HG03060 (cell line): ENCODE data around the gene LRP1B.
"Not testable (repeated sequence)": the region's sequence is repeated elsewhere in the genome, so short reads cannot be mapped to it uniquely, and the experiment has no call there.

Experiments
- ATAC-seq: cut with Tn5 transposase; IDR thresholded peaks from one replicate; pipeline ENCODE4 v1.9.1; 2021; ENCODE audit warnings: low read depth, moderate number of reproducible peaks; ENCODE audit not compliant: unreplicated experiment

The LRP1B gene

DNA sequence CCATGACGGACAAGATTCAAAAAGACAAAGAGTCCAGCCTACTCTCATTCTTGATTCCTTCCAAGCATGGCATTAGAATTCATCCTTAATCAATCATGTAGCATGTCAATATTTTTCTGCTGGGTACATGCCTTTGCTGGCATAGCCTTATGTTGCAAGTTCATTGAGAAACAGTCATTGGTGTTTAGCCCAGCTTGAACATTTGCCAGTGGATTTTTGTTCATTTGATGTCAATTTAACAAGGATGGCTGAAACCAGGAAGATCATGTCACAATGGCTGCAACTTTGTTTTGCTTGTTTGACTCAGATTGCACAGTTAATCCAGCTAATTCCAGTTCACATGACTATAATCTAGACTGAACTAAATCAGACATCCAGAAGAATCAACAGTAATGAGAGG is 1132.2 kb downstream of the LRP1B start:
- no peak for ATAC-seq

DNA sequence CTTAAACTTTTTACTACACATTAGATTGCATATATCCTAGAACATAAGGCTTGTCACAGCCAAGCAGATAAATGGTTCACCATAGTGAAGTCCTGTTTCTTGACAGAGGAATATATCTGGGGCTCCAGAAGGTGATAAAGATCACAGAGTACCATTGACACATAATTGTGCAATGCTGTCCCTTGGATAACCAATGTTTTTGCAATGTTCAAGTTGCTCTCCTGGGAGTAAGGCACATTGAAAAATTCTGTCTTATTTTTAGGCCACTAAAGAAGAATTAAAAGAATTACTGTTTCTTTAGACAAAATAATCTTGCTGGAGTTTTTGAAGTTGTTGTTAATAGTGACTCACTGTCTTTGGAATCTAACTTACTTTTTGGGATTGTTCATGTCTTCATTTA is 1132.8 kb downstream of the LRP1B start:
- ATAC-seq = no peak

DNA sequence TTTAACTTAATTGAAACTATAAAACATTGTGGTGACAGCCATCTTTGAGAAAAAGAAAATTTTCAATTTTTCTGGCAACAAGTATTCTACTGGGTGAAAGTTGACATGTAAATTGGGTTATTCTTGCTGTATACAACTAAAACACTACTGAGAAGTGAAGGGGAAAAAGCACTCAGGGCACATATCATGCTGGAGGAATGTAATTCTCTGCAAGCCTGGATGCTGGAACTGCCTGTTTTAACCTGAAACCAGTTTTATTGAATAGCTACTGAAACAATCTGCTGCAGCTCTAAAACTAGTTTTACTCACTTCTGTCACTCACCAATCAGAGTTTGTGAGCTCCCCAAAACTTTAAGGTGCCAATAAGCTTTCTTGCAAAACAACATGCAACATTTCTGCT is 1136.0 kb downstream of the LRP1B start:
- ATAC-seq = no peak

DNA sequence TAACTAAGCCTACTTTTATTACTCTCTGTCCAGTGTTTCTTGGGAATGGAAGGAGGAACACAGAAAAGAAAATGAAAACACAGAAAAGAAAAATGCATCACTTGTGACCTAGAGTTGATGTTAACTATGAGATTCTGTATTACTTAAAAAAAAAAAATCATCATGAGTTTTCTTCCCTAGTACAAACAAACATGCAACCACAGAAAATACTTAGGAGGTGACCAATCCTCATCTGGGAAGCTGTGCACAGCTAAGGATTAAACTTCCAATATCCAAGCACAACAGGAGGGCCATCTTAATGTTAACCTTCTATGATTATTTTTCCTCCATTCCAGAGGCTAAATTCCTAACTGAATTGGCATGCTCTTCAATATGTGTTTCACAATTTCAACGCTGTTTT is 1140.4 kb downstream of the LRP1B start:
- no peak for ATAC-seq

DNA sequence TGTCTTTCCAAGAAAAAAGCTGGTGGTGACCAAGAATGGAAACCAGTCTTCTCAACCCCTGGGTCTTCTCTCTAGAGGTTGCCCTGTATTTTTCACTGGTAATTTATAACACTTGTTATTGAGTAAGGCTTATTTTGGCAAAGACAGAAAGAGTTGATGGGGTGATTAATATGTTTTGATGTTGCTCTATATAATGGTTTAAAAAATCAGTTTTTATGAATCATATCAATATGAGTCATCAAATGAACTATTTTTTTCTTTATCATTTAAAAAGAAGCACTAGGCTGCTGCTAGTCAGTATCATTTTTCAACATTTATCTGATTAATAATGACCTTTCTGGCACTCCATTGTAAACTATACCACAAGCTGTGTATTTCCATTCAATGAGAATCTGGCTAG is 1142.2 kb downstream of the LRP1B start:
- ATAC-seq = no peak

DNA sequence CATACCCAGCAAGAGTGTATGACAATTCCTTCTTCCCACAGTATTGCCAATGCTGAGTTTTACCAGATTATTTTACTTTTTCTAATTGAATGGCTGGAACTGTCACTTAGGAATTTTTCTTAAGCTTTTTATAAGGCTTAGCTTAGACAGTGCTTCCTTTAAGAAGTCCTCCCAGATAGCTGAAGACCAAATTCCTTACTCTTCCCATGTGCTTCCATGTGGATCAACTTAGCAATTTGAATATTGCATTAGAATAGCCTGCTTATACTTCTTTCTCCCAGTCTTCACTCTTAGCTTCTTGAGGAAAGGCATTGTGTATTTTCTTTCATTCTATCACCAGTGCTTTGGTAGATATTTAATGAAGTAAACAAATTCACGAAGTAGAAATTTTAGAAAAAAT is 1144.4 kb downstream of the LRP1B start:
- ATAC-seq = no peak

DNA sequence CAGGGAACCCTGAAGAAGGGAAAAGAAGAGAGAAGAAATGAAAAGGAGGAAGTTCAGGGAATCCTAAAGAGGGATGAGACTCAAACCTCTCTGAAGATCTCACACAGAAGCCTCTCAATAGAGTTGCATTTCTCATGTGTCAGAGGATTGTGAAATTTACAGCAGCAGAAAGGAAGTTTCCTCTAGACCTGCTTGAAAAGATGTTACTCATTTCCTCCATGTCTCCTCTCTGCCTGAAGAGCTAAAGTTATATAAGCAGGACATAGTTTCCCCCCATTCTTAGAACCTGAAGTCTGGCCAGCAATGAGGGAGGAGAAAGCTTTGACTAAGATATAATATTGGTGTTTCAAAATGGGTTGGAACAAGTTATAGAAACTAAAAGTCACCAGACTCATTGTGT is 1155.6 kb downstream of the LRP1B start:
- no peak for ATAC-seq

DNA sequence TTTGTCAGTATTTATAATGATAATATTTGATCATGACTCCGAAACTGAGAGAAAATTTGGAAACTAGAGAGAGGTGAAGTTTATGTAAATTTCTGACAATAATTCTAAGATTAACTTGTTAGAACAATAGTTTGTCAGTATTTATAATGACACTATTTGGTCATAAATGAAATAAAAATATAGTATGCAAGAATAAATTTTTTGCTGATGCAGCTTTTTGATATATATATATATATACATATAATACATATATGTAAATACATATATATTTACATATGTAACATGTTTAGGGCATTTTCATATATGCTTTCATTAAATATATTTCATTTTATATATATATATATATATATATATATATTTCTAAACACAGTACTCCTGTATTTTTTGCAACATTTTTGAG is 1158.1 kb downstream of the LRP1B start:
- ATAC-seq = no peak

DNA sequence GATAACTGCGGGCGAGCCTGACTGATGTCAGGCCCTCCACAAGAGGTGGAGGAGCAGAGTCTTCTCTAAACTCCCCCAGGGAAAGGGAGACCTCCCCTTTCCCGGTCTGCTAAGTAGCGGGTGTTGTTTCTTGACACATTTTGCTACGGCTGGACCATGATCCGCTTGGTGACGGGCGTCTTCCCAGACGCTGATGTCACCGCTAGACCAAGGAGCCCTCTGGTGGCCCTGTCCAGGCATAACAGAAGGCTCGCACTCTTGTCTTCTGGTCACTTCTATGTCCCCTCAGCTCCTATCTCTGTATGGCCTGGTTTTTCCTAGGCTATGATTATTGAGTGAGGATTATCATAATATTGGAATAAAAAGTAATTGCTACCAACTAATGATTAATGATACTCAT is 1166.5 kb downstream of the LRP1B start:
- ATAC-seq = not testable (repeated sequence)

DNA sequence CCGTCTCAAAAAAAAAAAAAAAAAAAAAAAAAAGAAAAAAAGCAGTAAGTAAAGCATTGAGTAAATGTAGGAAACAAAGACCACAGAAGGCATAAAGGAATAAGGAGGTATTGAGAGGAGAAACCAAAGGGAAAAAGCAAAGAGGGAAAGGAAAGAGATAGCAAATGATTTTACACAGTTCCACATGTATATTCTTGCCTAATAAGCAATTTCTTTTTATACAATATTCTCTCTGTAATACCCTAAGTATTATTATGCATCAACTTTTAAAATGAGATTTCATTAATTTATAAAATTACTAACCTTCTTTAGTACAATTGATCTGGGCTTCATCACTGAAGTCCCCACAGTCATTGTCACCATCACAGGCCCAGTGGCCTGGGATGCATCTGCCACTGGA is 1180.9 kb downstream of the LRP1B start:
- no peak for ATAC-seq

DNA sequence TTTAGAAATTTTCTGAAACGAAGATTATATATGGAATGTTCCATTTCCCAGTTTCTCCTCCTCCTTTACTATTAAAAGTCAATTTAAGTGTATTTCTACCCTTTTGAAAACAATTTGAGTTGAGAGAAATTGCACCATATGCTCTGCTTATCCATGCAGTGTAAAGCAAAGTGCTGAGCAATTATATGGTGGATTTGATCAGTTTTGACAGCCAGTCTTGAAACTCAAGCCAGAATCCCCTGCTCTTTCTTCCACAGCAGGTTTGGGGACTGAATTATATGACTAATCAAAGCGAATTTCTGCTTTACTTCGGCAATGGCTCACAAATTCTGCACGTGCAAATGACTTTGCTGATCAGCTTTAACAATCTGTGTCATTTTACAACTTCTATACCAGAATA is 1183.6 kb downstream of the LRP1B start:
- no peak for ATAC-seq

DNA sequence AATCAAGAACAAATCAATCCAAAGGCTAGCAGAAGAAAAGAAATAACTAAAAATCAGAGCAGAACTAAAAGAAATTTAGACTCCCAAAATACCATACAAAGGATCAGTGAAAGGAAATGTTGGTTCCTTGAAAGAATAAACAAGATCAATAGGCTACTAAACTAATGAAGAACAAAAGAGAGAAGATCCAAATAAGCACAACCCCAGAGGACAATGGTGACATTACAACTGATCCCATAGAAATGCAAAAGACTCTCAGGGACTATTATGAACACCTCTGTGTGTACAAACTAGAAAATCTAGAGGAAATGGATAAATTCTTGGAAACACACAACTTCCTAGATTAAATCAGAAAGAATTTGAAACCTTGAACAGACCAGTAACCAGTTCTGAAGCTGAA is 1186.9 kb downstream of the LRP1B start:
- ATAC-seq = no peak

DNA sequence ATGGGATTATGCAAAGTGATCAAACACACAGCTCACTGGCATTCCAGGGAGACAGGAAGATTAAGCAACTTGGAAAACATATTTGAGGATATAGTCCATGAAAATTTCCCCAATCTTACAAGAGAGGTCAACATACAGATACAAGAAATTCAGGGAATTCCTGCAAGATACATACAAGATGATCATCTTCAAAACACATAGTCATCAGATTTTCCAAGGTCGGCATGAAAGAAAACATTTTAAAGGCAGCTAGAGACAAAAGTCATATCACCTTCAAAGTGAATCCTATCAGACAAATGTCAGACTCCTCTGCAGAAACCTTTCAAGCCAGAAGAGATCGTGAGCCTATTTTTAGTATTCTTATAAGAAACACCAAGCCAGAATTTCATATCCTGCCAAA is 1188.5 kb downstream of the LRP1B start:
- no peak for ATAC-seq

DNA sequence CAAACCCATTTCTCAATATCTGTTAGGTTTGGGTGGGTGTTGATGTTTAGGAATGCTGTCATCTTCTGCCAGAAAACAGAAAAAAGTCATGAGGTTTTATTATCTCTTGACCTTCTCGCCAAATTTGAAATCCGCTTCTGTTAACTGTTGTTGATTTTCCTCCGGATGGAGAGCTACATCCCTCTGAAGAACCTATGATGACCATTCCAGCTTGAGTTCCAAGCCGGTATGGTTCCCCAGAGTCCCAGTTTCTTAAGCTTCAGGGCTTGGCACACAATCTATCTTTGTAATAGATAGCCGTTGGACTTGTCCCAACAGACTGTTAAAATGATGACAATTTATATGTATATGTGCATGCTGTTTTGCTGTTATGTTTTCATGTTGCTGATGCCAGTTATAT is 1201.0 kb downstream of the LRP1B start:
- no peak for ATAC-seq

DNA sequence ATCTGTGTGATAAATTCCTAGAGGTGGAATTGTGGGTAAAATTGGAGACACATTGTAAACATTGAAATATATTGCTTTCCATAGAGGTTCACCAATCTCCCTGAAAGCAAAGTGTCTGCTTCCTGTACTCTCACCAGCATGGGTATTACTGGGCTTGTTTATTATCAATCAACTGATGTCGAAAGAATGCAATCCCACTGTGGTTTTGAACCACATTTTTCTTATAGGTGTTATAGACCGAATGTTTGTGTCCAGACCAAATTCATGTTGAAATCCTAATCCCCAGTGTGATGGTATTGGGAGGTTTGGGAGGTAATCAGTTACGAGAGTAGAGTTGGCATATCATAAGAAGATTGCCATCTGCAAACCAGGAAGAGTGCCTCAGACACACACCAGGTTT is 1212.4 kb downstream of the LRP1B start:
- ATAC-seq = no peak

DNA sequence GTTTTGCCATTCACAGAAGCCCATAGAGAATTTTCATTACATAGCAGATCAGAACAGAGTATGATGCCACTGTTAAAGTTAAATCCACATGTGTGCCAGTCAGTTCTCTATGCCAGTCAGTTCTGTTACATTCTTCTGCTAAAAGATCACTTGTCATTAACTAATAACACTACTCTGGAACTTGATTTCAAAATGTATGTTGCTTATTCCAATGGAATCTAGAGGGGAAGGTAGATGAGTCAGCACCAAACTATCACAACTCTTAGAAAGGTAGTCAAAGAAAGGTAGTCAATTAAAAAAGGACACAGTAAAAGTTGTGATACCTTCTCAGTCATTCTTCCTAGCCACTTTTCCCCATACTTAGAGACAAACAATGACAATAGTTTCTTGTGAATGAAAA is 1214.4 kb downstream of the LRP1B start:
- no peak for ATAC-seq

DNA sequence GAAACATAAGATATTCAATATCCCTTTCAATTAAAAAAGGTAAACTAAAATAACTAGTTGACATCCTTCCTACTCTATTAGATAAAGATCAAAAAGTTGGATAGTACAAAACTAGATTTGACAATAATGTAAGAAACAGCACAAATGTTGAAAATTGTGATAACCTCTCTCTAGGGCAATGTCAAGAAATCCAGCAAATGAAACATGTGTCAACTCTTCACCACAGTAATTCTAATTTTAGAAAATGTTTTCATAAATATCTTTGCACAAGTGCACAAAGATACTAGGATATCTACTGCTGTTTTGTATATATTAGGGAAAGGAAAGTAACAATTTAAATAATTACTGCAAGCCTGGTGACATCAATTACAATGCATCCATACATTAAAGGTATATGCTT is 1220.1 kb downstream of the LRP1B start:
- ATAC-seq = no peak

DNA sequence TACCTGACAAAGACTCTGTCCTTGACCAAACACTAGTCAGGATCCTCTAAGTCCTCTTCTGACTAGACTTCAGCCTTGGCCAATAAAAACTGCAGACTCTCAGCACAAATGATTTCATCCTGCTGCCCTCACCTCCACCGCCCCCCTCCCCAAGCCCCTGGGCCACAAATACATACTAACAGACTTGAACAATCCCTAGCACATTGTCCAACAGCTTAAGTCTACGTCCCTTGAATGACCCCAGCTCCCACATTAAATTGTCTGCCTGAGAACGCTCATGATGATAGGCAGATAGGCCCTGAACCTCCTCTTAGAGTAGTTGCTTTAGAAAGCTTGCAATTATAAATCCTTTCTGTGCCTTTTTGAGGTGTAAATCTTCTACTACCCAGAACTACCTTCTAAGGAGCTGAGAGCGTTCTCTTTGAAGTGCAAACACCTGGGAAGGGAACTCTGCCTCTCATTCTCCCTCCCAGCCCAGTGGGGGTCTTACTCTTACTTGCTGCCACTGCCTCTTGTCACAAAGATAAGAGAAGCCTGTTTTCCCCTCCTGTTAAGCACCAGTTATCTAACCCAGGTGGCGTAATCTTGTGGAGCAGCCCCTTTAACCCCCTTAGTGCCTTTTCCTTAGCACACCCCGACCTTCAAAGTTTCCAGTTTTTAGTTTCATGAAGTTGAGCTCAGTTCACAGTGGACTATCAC is 1225.6 kb downstream of the LRP1B start:
- ATAC-seq = no peak

DNA sequence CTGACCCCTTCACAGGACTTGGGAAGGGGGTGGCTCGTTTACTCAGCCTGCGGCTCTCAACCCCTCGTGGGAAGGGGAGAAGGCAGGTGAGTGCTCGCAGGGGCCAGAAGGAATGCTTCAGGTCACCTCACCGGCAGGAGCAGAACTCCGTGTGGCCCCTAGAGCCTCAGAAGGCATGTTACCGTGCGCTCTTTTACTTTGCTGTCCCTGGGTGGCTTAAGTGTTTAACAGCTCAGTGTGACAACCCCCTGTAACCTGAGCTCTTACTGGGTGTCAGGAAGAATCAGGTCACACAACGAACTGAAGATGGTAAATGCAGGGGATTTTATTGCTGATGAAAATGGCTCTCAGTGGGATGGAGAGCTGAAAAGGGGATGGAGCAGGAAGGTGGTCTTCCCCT is 1235.4 kb downstream of the LRP1B start:
- no peak for ATAC-seq

DNA sequence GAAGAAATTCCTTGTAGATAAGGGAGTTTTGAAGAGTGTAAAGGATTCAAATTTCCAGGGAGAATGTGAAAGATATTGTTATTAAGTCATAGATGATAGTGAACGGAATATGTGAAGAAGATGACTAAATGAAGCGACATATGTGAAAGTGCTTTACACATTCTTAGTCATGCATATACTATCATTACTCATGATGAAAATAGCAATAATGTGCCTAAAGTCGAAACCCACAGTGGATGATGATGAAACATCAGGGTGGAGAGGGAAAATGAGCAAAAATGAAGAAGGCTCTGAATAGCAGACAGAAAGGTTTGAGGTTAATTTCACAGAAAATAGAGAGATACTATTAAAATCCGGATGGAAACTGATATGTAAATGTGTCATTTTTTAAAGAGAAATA is 1237.1 kb downstream of the LRP1B start:
- no peak for ATAC-seq

DNA sequence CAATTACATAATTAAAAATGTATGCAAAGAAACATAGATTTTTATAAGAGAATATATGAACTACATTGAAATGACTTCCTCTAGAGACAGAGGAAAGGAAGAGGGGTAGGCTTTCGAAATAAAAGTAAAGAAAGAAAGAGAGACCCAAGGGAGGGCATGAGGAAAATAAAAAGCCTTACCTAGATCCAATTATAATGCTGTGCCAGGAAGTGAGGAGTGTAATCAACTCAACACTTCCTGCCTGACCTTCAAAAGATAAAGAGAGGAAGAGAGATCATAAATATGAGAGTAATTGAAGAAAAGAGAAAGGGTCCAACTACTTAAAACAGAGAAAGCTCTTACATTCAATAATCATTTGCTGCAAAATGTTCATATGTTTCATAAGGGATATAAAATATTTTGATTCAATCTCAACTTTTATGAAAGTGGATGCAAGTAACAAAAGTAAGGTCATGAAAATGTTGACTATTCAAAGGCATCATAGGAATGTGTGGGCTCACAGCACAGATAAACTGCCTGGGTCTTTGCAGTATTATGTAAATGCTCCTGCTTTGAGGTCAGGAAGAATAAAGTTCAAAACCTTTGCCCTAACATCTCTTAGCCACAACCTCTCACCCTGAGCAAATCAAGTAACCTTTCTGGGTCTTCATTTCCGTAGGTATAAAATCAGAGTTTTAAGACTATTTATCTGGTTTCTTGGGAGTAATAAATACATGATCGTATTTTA is 1237.7 kb downstream of the LRP1B start:
- no peak for ATAC-seq

DNA sequence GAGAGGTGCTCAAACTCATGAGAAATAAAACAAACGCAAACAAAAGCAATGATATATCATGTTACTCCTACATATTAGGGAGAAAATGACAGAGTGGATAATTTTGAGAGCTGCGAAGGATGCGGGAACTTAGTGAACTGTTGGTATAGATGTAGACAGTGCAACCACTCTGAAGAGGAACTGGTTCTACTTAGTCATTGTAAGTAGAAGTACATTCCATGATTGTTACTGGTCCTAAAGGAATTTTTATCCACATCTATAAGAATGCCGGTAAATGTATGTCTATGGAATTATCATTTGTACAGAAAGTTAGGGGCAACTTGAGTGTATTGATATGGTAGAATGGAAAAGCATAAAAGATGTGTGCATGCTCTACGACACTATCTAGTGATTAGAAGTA is 1238.4 kb downstream of the LRP1B start:
- no peak for ATAC-seq
